Prostate gland (tissue), 2 donors: ENCODE data around the gene AFAP1. TPM values are rescaled to one million over a fixed set of nuclear protein-coding genes. Genes with fewer than 3 reads are reported as not detected.

Source experiments
- DNase-seq: peaks from one replicate; pipeline ENCODE4 v3.0.0-alpha.2; 2019; ENCODE audit warnings: low spot score
- H3K27ac ChIP-seq, 2 donors: fragments of 200-600 bp; sonication (generic); 2 replicates each; pipeline ENCODE4 v1.5.1; 2017 to 2019
- H3K27me3 ChIP-seq: fragments of 200-600 bp; sonication (generic); replicated peaks from 2 replicates; pipeline ENCODE4 v1.5.1; 2019; ENCODE audit not compliant: insufficient read depth
- H3K36me3 ChIP-seq, 2 donors: fragments of 200-600 bp; sonication (generic); 1 replicate in 1 of 2; 2 replicates in 1 of 2; pipeline versions ENCODE4 v1.5.1 to v1.8.1; 2017 to 2019
- H3K4me1 ChIP-seq: fragments of 200-600 bp; sonication (generic); replicated peaks from 2 replicates; pipeline ENCODE4 v1.5.1; 2019
- H3K4me3 ChIP-seq, 2 donors: fragments of 200-600 bp; sonication (generic); 2 replicates each; pipeline ENCODE4 v1.5.1; 2017 to 2019
- H3K9me3 ChIP-seq: fragments of 200-600 bp; sonication (generic); 2 replicates; pipeline ENCODE4 v1.5.1; 2017
- POLR2A ChIP-seq: fragments of 450-650 bp; IDR thresholded peaks from one replicate; pipeline ENCODE4 v1.6.1; 2016; ENCODE audit warnings: antibody characterized with exemption, mild to moderate bottlenecking
- POLR2AphosphoS5 ChIP-seq: sonication (generic); formaldehyde crosslinking; IDR thresholded peaks from one replicate; pipeline ENCODE4 v1.6.1; 2017; ENCODE audit warnings: antibody characterized with exemption
- WGBS: methylation state at CpG from one replicate; pipeline ENCODE4 v1.1.5; 2018; 5-methylcytosine and 5-hydroxymethylcytosine counted together
- intact Hi-C: fragments of 100-400 bp; cut with DNase I; formaldehyde crosslinking; loops from one replicate; pipeline ENCODE4 v1.14.2; 2022
- total RNA-seq, 2 donors: library from RNA; depleted of rRNA; stranded (reverse); fragments of >200 nt; gene quantifications; one replicate each; pipeline ENCODE4 v1.1.0, GENCODE V29; 2016
- TF ChIP-seq, protein P1 (sequence below), 4 experiments: fragments of 200-600 bp in 2 of 4; fragments of 450-650 bp in 2 of 4; sonication (generic) in 2 of 4; IDR thresholded peaks; 1 replicate in 3 of 4; 2 replicates in 1 of 4; pipeline ENCODE4 v1.5.1; 2016 to 2019; ENCODE audit warnings: antibody characterized with exemption in 4 of 4, mild to moderate bottlenecking in 2 of 4, moderate library complexity in 2 of 4

The AFAP1 gene
- total RNA-seq, 2 donors from 2014 or later: 17.5 to 19.8 TPM

DNA sequence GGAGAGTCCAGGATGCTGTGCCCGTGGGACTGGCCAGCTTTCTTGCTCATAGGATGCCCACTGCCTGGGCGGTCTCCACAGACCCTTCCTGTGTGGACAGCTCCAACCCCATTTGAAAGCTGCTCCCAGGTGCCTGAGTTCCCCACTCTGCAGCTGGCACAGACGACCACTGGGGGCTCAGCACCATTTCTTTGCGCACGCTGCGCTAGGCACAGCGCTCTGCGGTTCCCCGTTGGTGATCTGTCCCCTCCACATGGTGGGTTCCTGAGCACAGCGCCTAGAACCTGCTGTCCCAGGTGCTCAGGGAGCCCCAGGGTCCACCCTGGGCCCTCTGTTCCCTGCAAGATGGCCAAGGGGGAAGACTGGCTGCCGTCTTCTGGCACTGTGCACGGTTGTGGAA lies 45.4 kb upstream of the AFAP1 start:
- WGBS: 91% methylated on average over 12 of the region's 12 CpGs
- Histone ChIP-seq H3K4me1 (no peaks in the 10 kb centered on the region), H3K9me3 (no peaks in the 10 kb centered on the region), H3K27me3 (no peaks in the 10 kb centered on the region), H3K36me3 (no peaks in the 10 kb centered on the region), H3K27ac (no peak overlapping the region), H3K4me3 (no peak overlapping the region)
- TF ChIP-seq POLR2AphosphoS5: no peak
- TF ChIP-seq POLR2A: no peak
- TF ChIP-seq, protein P1, sequence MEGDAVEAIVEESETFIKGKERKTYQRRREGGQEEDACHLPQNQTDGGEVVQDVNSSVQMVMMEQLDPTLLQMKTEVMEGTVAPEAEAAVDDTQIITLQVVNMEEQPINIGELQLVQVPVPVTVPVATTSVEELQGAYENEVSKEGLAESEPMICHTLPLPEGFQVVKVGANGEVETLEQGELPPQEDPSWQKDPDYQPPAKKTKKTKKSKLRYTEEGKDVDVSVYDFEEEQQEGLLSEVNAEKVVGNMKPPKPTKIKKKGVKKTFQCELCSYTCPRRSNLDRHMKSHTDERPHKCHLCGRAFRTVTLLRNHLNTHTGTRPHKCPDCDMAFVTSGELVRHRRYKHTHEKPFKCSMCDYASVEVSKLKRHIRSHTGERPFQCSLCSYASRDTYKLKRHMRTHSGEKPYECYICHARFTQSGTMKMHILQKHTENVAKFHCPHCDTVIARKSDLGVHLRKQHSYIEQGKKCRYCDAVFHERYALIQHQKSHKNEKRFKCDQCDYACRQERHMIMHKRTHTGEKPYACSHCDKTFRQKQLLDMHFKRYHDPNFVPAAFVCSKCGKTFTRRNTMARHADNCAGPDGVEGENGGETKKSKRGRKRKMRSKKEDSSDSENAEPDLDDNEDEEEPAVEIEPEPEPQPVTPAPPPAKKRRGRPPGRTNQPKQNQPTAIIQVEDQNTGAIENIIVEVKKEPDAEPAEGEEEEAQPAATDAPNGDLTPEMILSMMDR (IDR thresholded peaks at IDR 0.05): no peak
- intact Hi-C loops: loop anchor here (5.0 to 10.0 kb wide), 4 partner anchors 48 to 790 kb away; partner anchors contain the start of genes AFAP1 and SORCS2
- no peak for DNase-seq

DNA sequence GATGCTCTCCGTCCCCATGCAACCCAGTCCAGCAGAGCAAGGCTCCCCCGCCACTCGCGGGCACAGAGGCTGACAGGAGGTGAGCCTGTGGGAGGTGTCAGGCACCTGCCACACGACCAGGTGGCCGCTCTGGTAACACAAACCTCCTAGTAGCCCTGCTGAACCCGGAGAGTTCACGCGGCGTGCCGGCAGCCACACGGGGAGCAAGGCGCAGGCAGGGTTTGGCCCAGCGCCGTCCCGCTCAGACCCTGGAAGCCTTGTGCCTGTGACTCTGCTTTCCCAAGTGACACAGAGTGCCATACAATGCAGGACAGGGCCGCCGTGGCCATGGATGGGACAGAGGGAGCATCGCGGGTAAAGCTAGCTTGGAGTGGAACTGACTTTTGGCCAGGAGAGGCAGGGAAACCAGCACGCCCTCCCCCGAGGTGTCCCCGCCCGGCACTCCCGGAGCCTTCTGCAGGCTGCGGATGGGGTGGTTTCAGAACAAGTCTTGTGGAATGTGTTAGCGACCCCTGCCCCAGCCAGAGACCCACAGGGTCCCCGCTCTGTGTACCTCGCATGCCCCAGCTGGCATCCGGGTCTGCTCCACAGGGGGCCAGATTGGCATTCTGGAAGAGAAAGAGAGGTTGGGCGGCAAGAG lies 44.7 kb upstream of the AFAP1 start:
- H3K27me3 ChIP-seq: no peaks in the 10 kb centered on the region
- H3K4me3 ChIP-seq: no peak overlapping the region
- TF ChIP-seq, protein P1 (IDR thresholded peaks at IDR 0.05): no peak
- 91% methylated on average over 30 of the region's 31 CpGs for WGBS
- H3K9me3 ChIP-seq: no peaks in the 10 kb centered on the region
- intact Hi-C loops: loop anchor here (10.0 kb wide), 1 partner anchor 790 kb away; the partner anchor contains the start of gene SORCS2
- no peak overlapping the region for H3K27ac ChIP-seq
- no peaks in the 10 kb centered on the region for H3K36me3 ChIP-seq
- no peaks in the 10 kb centered on the region for H3K4me1 ChIP-seq
- no peak for DNase-seq

DNA sequence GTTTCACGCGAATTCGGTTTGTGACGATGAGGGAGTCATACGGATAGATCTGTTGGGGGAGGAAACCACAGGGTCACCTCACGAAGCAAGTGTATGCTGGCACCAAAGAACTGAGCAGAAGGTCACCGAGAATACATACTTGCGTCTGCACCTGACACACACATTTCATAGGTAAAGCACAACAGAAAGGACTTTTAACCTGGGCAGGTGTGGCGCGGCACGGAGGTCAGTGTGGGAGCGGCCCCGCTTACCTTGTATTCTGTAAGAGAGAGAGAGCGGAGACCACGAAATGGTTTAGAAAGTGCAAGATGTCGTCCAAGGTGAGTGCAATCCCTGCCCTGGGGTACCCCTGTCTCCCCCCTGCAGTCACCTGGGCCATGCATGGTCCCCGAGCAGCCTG lies 43.6 kb upstream of the AFAP1 start:
- no peak overlapping the region for H3K27ac ChIP-seq
- no peak for TF ChIP-seq POLR2A
- TF ChIP-seq, protein P1 (IDR thresholded peaks at IDR 0.05): no peak
- no peaks in the 10 kb centered on the region for H3K4me1 ChIP-seq
- WGBS: 95% methylated on average over 17 of the region's 17 CpGs
- H3K9me3 ChIP-seq: no peaks in the 10 kb centered on the region
- intact Hi-C loops: loop anchor here (10.0 kb wide), 1 partner anchor 788 kb away; the partner anchor contains the start of gene SORCS2
- H3K27me3 ChIP-seq: no peaks in the 10 kb centered on the region
- DNase-seq: no peak
- H3K4me3 ChIP-seq: no peak overlapping the region
- H3K36me3 ChIP-seq: no peaks in the 10 kb centered on the region

DNA sequence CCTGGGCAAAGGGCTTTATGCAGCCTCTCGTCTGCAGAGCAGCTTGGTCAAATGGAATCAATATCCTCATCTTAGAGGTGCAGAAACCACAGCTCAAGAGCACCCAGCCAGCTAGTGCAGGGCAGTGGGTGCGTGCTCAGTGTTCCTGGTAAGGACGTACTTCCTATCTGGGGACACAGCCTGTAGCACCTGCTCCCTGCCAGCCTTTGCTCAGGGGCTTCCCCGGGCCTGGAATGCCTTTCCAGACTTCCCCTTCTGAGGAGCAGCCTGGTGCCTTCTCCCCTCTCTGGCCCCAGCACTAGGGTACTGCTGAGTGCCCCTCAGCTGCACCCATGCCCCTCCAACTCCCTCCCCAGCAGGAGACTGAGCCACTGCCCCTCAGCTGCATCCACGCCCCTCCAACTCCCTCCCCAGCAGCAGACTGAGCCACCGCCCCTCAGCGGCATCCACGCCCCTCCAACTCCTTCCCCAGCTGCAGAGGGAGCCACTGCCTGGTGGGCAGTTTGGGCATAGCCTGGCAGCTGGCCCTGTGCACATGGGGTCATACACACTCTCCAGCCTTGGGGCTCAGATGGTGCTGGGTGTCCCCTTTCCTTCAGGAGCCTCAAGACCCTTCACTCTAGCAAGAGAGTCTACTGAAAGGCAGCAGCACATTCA lies 42.2 kb upstream of the AFAP1 start:
- TF ChIP-seq POLR2AphosphoS5 (no peak), POLR2A (no peak)
- TF ChIP-seq, protein P1 (IDR thresholded peaks at IDR 0.05): no peak
- DNase-seq: no peak
- H3K27me3 ChIP-seq: no peaks in the 10 kb centered on the region
- intact Hi-C loops: loop anchor here (10.0 kb wide), 1 partner anchor 787 kb away; the partner anchor contains the start of gene SORCS2
- H3K4me1 ChIP-seq: no peaks in the 10 kb centered on the region
- H3K27ac ChIP-seq: no peak overlapping the region
- WGBS: 89% methylated on average over 8 of the region's 8 CpGs
- H3K4me3 ChIP-seq: no peak overlapping the region
- no peaks in the 10 kb centered on the region for H3K9me3 ChIP-seq
- no peaks in the 10 kb centered on the region for H3K36me3 ChIP-seq

DNA sequence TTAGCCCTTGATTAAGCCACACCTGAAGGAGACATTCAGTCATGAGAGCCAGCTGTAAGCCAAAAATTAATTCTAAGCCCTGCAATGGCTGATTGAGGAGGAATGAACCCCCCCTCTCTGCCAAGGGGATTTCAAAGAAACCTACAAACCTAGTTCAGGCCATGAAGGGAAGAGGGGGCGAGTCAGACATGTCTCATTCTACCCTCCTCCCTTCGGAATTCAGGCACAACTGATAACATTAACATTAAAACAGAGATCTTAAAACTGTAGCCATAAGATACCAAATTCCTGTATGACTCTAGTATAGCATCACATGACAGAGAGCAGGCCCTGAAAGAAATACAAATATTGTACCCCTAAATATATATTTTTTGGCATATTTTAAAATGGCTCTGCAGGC lies 40.4 kb upstream of the AFAP1 start:
- H3K36me3 ChIP-seq: no peaks in the 10 kb centered on the region
- no peak for DNase-seq
- 95% methylated on average over 2 of the region's 2 CpGs for WGBS
- no peaks in the 10 kb centered on the region for H3K9me3 ChIP-seq
- no peaks in the 10 kb centered on the region for H3K4me1 ChIP-seq
- H3K27ac ChIP-seq: no peak overlapping the region
- H3K27me3 ChIP-seq: no peaks in the 10 kb centered on the region
- H3K4me3 ChIP-seq: no peak overlapping the region
- intact Hi-C loops: loop anchor here (10.0 kb wide), 1 partner anchor 785 kb away; the partner anchor contains the start of gene SORCS2
- no peak for TF ChIP-seq POLR2AphosphoS5
- no peak for TF ChIP-seq POLR2A
- TF ChIP-seq, protein P1 (IDR thresholded peaks at IDR 0.05): no peak
